KMS-11 (cell line): ENCODE results near the gene TMEM203.

Experiments
- H2AFZ ChIP-seq: fragments of 200-600 bp; sonication (generic); 2 replicates; pipeline ENCODE4 v1.6.1; 2016; ENCODE audit warnings: antibody characterized with exemption, mixed run types, low read depth
- H3K27ac ChIP-seq: fragments of 200-600 bp; sonication (generic); 2 replicates; pipeline ENCODE4 v1.6.1; 2016; ENCODE audit warnings: mild to moderate bottlenecking, mixed run types
- H3K27me3 ChIP-seq: fragments of 200-600 bp; sonication (generic); 2 replicates; pipeline ENCODE4 v1.6.1; 2017; ENCODE audit warnings: mild to moderate bottlenecking, low read depth, mixed run types, moderate library complexity; ENCODE audit not compliant: insufficient read depth
- H3K36me3 ChIP-seq: fragments of 200-600 bp; sonication (generic); 2 replicates; pipeline ENCODE4 v1.6.1; 2017; ENCODE audit warnings: mild to moderate bottlenecking, mixed run types; ENCODE audit not compliant: insufficient read depth
- H3K4me1 ChIP-seq: fragments of 200-600 bp; sonication (generic); 2 replicates; pipeline ENCODE4 v1.6.1; 2016; ENCODE audit warnings: mild to moderate bottlenecking, low read depth, mixed run types; ENCODE audit not compliant: poor library complexity, severe bottlenecking
- H3K4me2 ChIP-seq: fragments of 200-600 bp; sonication (generic); 2 replicates; pipeline ENCODE4 v1.7.0; 2016; ENCODE audit warnings: mild to moderate bottlenecking, mixed run types
- H3K4me3 ChIP-seq: fragments of 200-600 bp; sonication (generic); IDR thresholded peaks from 2 replicates; pipeline ENCODE4 v1.6.1; 2017; ENCODE audit warnings: low read depth, low read length, mixed read lengths; ENCODE audit not compliant: insufficient read depth
- H3K79me2 ChIP-seq: fragments of 200-600 bp; sonication (generic); 2 replicates; pipeline ENCODE4 v1.6.1; 2016; ENCODE audit warnings: low read depth, mixed run types; ENCODE audit not compliant: insufficient read depth
- H3K9ac ChIP-seq: fragments of 200-600 bp; sonication (generic); 2 replicates; pipeline ENCODE4 v1.6.1; 2016; ENCODE audit warnings: mild to moderate bottlenecking, mixed run types
- H4K20me1 ChIP-seq: fragments of 200-600 bp; sonication (generic); 2 replicates; pipeline ENCODE4 v1.6.1; 2016; ENCODE audit warnings: mild to moderate bottlenecking, mixed run types; ENCODE audit not compliant: insufficient read depth
- TF ChIP-seq, protein P1 (sequence below): fragments of 200-600 bp; sonication (generic); conservative IDR thresholded peaks from 2 replicates; pipeline ENCODE4 v1.6.1; 2017; ENCODE audit warnings: low read depth, mild to moderate bottlenecking, antibody characterized with exemption, low read length, moderate library complexity, mixed read lengths

TMEM203 gene

DNA sequence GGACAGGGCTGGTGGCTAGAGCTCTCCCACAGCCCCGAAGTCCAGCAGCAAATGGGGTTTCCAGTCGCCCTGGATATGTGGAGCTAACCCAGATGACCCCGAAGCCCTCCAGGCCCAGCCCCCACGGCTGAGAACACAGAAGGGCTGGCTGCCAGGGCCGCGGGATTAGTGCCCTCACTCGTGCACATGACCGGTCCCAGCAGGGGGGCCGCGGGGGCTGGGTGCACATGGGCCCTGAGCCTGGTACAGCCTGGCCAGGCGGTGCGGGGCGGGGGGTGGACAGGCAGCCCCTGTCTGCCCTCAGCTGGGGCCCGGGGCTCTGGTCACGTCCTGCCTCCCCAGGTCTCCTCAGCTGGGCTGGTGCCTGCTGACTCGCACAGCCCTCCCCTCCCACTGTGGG is 11.1 kb downstream of the TMEM203 start:
- Histone ChIP-seq H3K79me2 (peaks cover 10% of the 10 kb centered on the region; the same call in 1 of the 2 replicates), H4K20me1 (no peaks in the 10 kb centered on the region), H3K27ac (no peak overlapping the region)

DNA sequence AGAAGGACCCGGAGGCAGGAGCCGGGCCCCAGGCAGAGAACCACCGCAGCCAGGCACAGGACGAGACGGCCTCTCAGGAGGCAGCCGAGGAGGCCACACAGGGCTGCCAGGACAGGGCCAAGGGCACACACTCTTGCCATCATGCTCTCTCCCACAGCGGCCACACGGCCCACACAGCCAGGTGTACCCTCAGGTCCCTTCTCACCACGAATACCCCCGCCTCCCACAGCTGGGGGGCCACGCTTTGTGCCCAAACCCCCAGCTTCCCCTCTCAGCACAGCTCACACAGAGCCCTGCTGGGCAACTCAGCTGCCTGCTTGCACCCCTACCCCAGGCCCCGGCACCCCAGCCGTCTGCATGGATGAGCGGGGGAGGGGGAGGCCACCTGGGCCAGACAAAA is 11.7 kb downstream of the TMEM203 start:
- Histone ChIP-seq H3K4me1 (peaks cover 11% of the 10 kb centered on the region), H4K20me1 (no peaks in the 10 kb centered on the region), H3K4me3 (no peak overlapping the region), H3K27ac (no peak overlapping the region), H3K79me2 (peaks cover 12% of the 10 kb centered on the region; the same call in 1 of the 2 replicates), H3K9ac (no peak overlapping the region), H3K4me2 (no peak overlapping the region), H3K27me3 (no peaks in the 10 kb centered on the region), H2AFZ (no peak overlapping the region), H3K36me3 (no peaks in the 10 kb centered on the region)
- TF ChIP-seq, protein P1, sequence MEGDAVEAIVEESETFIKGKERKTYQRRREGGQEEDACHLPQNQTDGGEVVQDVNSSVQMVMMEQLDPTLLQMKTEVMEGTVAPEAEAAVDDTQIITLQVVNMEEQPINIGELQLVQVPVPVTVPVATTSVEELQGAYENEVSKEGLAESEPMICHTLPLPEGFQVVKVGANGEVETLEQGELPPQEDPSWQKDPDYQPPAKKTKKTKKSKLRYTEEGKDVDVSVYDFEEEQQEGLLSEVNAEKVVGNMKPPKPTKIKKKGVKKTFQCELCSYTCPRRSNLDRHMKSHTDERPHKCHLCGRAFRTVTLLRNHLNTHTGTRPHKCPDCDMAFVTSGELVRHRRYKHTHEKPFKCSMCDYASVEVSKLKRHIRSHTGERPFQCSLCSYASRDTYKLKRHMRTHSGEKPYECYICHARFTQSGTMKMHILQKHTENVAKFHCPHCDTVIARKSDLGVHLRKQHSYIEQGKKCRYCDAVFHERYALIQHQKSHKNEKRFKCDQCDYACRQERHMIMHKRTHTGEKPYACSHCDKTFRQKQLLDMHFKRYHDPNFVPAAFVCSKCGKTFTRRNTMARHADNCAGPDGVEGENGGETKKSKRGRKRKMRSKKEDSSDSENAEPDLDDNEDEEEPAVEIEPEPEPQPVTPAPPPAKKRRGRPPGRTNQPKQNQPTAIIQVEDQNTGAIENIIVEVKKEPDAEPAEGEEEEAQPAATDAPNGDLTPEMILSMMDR, result no peak

More for the DNA sequence above, 11.1 kb downstream of the TMEM203 start:
- H3K9ac ChIP-seq, result no peak overlapping the region
- no peaks in the 10 kb centered on the region for H3K27me3 ChIP-seq
- H3K4me1 ChIP-seq, result peaks cover 11% of the 10 kb centered on the region
- H2AFZ ChIP-seq, result no peak overlapping the region
- TF ChIP-seq, protein P1, result no peak
- H3K4me3 ChIP-seq, result no peak overlapping the region
- H3K4me2 ChIP-seq, result no peak overlapping the region
- H3K36me3 ChIP-seq, result no peaks in the 10 kb centered on the region

DNA sequence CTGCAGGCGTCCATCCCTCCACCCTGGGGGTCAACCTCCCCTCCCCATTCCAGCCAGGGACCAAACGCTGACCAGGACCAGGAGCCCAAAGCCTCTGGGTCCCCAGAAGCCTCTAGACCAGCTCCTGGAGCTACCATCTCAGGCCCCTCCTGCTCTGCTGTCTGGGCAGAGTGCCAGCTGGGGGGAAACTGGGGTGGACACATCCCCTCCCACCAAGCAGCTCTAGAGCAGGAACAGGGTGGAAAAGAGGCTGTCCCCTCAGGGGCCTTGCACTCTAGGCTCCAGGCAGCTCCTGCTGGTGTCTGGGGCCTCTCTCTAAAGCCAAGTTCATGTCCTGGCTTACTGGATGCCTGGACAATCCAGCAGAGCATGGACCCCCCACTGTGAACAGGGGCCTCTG is 12.6 kb downstream of the TMEM203 start:
- Histone ChIP-seq H3K4me3 (no peak overlapping the region), H3K79me2 (peaks cover 15% of the 10 kb centered on the region), H2AFZ (no peak overlapping the region), H3K9ac (no peak overlapping the region), H3K27ac (no peak overlapping the region), H3K36me3 (no peaks in the 10 kb centered on the region), H3K27me3 (no peaks in the 10 kb centered on the region), H3K4me1 (peaks cover 11% of the 10 kb centered on the region), H3K4me2 (no peak overlapping the region), H4K20me1 (no peaks in the 10 kb centered on the region)
- TF ChIP-seq, protein P1, result no peak

DNA sequence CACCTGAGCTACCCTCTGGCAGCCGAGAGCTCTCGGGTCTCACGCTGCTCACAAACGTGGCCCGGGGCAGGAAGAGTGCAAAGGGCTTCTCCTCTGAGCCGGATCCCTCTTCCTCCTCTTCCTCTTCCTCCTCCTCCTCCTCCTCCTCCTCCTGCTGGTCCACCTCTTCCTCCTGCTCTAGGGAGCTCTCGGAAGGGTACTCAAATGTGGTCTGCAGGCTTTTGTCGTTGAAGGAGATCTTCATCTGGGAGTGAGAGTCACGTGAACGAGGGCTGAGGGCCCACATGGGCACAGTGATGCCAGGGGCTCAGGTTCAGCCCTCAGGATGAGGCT is 13.0 kb downstream of the TMEM203 start:
- Histone ChIP-seq H3K4me2 (no peak overlapping the region), H4K20me1 (no peaks in the 10 kb centered on the region), H3K27ac (no peak overlapping the region), H3K36me3 (no peaks in the 10 kb centered on the region), H3K27me3 (no peaks in the 10 kb centered on the region), H3K79me2 (peaks cover 19% of the 10 kb centered on the region), H2AFZ (no peak overlapping the region), H3K4me3 (no peak overlapping the region), H3K9ac (no peak overlapping the region), H3K4me1 (peaks cover 14% of the 10 kb centered on the region)
- TF ChIP-seq, protein P1, result no peak
